ENCODE measurements around the gene GPR132. TPM values are rescaled to one million over a fixed set of nuclear protein-coding genes. Genes with fewer than 3 reads are reported as not detected.

GPR132 gene
- total RNA-seq, 4 donors from 2014 or later: 0.20 to 11.6 (median 2.1) TPM

GRCh38 chr14:105107351-105107750 is 42.1 kb upstream of the GPR132 start:
- intact Hi-C loops (cut with DNase I; ENCODE audit: low total_unique reads): no loop called here
- 86 to 91% methylated on average over 1 to 7 of the region's 7 CpGs for WGBS, 2 donors (ENCODE audit: low coverage in 1 of 2)
- peaks cover 48% of the 10 kb centered on the region for H3K27me3 ChIP-seq

GRCh38 chr14:105105158-105105557 is 39.9 kb upstream of the GPR132 start:
- in situ Hi-C loops (cut with MboI; ENCODE audit: low pct_ligation_motif_present in 1 of 4, low pct_unique_long_range_greater_than_20kb in 1 of 4, low sequenced_read_pairs in 3 of 4): no loop called here
- intact Hi-C loops (cut with DNase I; ENCODE audit: low total_unique reads): no loop called here
- no peak for DNase-seq

More at GRCh38 chr14:105107351-105107750, 42.1 kb upstream of the GPR132 start:
- DNase-seq: no peak
- Histone ChIP-seq H3K36me3 (no peaks in the 10 kb centered on the region), H3K9me3 (no peaks in the 10 kb centered on the region), H3K4me1 (no peaks in the 10 kb centered on the region), H3K4me3 (no peak overlapping the region), H3K27ac (no peak overlapping the region)
- no peak for TF ChIP-seq POLR2A (IDR thresholded peaks at IDR 0.05)
- in situ Hi-C loops (cut with MboI; ENCODE audit: low pct_ligation_motif_present in 1 of 4, low pct_unique_long_range_greater_than_20kb in 1 of 4, low sequenced_read_pairs in 3 of 4): no loop called here

DNA sequence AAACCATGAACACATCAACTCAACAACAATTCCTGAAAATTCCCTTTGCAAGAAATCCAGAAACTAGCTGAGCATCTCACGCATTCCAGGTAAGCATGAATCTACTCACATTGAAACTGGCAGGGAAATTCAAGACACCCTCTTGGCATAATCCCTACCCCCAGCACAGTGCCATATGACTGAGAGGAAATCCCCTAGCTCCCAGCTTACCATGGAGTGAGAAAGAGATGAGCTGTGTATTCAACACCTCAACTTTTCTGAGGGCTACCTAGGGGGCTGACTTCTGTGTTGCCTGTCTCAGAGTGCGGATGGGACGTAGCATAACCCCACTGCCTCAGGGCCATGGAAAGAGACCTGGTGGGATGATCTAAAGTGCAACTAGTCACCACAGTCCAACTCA is 37.7 kb upstream of the GPR132 start:
- 81% methylated on average over 3 of the region's 3 CpGs; no CpG with 5 or more reads in 1 of the 2 donors for WGBS, 2 donors (ENCODE audit: low coverage in 1 of 2)
- TF ChIP-seq POLR2A (IDR thresholded peaks at IDR 0.05) (no peak), EP300 (IDR thresholded peaks at IDR 0.05; ENCODE audit: low read depth) (no peak), POLR2AphosphoS5 (IDR thresholded peaks at IDR 0.05) (no peak)
- TF ChIP-seq, protein P1, sequence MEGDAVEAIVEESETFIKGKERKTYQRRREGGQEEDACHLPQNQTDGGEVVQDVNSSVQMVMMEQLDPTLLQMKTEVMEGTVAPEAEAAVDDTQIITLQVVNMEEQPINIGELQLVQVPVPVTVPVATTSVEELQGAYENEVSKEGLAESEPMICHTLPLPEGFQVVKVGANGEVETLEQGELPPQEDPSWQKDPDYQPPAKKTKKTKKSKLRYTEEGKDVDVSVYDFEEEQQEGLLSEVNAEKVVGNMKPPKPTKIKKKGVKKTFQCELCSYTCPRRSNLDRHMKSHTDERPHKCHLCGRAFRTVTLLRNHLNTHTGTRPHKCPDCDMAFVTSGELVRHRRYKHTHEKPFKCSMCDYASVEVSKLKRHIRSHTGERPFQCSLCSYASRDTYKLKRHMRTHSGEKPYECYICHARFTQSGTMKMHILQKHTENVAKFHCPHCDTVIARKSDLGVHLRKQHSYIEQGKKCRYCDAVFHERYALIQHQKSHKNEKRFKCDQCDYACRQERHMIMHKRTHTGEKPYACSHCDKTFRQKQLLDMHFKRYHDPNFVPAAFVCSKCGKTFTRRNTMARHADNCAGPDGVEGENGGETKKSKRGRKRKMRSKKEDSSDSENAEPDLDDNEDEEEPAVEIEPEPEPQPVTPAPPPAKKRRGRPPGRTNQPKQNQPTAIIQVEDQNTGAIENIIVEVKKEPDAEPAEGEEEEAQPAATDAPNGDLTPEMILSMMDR (IDR thresholded peaks at IDR 0.05): no peak
- no peak overlapping the region for H3K27ac ChIP-seq
- H3K4me1 ChIP-seq: no peaks in the 10 kb centered on the region
- no peaks in the 10 kb centered on the region for H3K36me3 ChIP-seq
- H3K27me3 ChIP-seq: peaks cover 46% of the 10 kb centered on the region
- no peak overlapping the region for H3K4me3 ChIP-seq
- intact Hi-C loops (cut with DNase I; ENCODE audit: low total_unique reads) (no loop called here), in situ Hi-C loops (cut with MboI; ENCODE audit: low pct_ligation_motif_present in 1 of 4, low pct_unique_long_range_greater_than_20kb in 1 of 4, low sequenced_read_pairs in 3 of 4) (no loop called here)
- DNase-seq: no peak
- no peaks in the 10 kb centered on the region for H3K9me3 ChIP-seq

More at GRCh38 chr14:105105158-105105557, 39.9 kb upstream of the GPR132 start:
- no peak overlapping the region for H3K4me3 ChIP-seq
- H3K27ac ChIP-seq: no peak overlapping the region
- H3K36me3 ChIP-seq: no peaks in the 10 kb centered on the region
- H3K27me3 ChIP-seq: peaks cover 48% of the 10 kb centered on the region
- H3K4me1 ChIP-seq: no peaks in the 10 kb centered on the region
- 50% methylated on average over 7 of the region's 7 CpGs for WGBS, 2 donors (ENCODE audit: low coverage in 1 of 2)
- H3K9me3 ChIP-seq: no peaks in the 10 kb centered on the region
- TF ChIP-seq POLR2AphosphoS5 (IDR thresholded peaks at IDR 0.05): no peak
- TF ChIP-seq, protein P1 (IDR thresholded peaks at IDR 0.05): no peak
- no peak for TF ChIP-seq EP300 (IDR thresholded peaks at IDR 0.05; ENCODE audit: low read depth)
- TF ChIP-seq POLR2A (IDR thresholded peaks at IDR 0.05): no peak

DNA sequence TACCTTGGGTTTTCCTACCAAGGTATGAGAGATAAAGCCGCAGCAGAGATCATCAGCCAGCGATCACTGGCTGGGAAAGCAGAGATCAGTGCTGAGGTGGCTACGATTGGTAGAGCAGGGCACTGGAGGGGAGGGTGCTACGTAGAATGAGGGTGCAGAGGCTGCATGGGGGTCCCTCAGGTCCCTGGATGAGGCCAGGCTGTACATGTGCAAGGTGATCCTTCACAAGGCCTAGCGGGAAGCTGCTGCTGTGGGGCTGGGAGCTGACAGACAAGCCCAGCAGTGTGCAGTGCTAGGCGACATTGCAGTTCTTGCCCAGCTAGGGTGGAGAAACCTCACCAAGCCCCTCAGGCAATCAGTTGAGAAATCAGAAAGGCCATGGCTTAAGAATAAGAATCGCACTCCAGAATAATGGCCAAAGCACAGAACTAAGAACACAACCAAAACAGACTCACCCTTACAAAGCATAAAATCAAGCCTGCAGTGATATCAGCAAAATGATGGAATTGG is 37.2 kb upstream of the GPR132 start:
- TF ChIP-seq POLR2A (IDR thresholded peaks at IDR 0.05): no peak
- TF ChIP-seq, protein P1 (IDR thresholded peaks at IDR 0.05): no peak
- no peak for TF ChIP-seq POLR2AphosphoS5 (IDR thresholded peaks at IDR 0.05)
- no peak for TF ChIP-seq EP300 (IDR thresholded peaks at IDR 0.05; ENCODE audit: low read depth)
- peaks cover 41% of the 10 kb centered on the region for H3K27me3 ChIP-seq
- H3K27ac ChIP-seq: no peak overlapping the region
- no peak for DNase-seq
- in situ Hi-C loops (cut with MboI; ENCODE audit: low pct_ligation_motif_present in 1 of 4, low pct_unique_long_range_greater_than_20kb in 1 of 4, low sequenced_read_pairs in 3 of 4) (no loop called here), intact Hi-C loops (cut with DNase I; ENCODE audit: low total_unique reads) (no loop called here)
- no peaks in the 10 kb centered on the region for H3K36me3 ChIP-seq
- H3K9me3 ChIP-seq: no peaks in the 10 kb centered on the region
- WGBS, 2 donors (ENCODE audit: low coverage in 1 of 2): 87 to 92% methylated on average over 4 to 7 of the region's 7 CpGs
- no peak overlapping the region for H3K4me3 ChIP-seq
- H3K4me1 ChIP-seq: no peaks in the 10 kb centered on the region

GRCh38 chr14:105100910-105101309 is 35.7 kb upstream of the GPR132 start:
- TF ChIP-seq EP300 (IDR thresholded peaks at IDR 0.05; ENCODE audit: low read depth) (no peak), POLR2A (IDR thresholded peaks at IDR 0.05) (no peak), POLR2AphosphoS5 (IDR thresholded peaks at IDR 0.05) (no peak)
- TF ChIP-seq, protein P1 (IDR thresholded peaks at IDR 0.05): no peak
- Histone ChIP-seq H3K4me3 (no peak overlapping the region), H3K9me3 (no peaks in the 10 kb centered on the region), H3K27me3 (peaks cover 26% of the 10 kb centered on the region), H3K27ac (no peak overlapping the region), H3K4me1 (no peaks in the 10 kb centered on the region), H3K36me3 (no peaks in the 10 kb centered on the region)
- no peak for DNase-seq
- in situ Hi-C loops (cut with MboI; ENCODE audit: low pct_ligation_motif_present in 1 of 4, low pct_unique_long_range_greater_than_20kb in 1 of 4, low sequenced_read_pairs in 3 of 4) (no loop called here), intact Hi-C loops (cut with DNase I; ENCODE audit: low total_unique reads) (no loop called here)
- WGBS, 2 donors (ENCODE audit: low coverage in 1 of 2): 84 to 100% methylated on average over 2 to 4 of the region's 4 CpGs
